K562 (cell line): Measurements from ENCODE around the gene FOXO3. TPM values are rescaled to one million over a fixed set of nuclear protein-coding genes. Genes with fewer than 3 reads are reported as not detected.

ENCODE experiments used
- ATAC-seq: fragments of 200-7000 bp; cut with Tn5 transposase; 3 replicates; pipeline ENCODE4 v1.9.1; 2020; ENCODE audit warnings: moderate library complexity
- BruUV-seq: library from RNA; stranded (reverse); fragments of 400-500 nt; replicated peaks from 2 replicates; lab custom pipeline; 2021; lab: Mats Ljungman, UMichigan
- CTCF ChIA-PET: fragments of 300-600 bp; formaldehyde crosslinking; extraction: SDS; loops from one replicate; lab custom pipeline; 2021; ENCODE audit warnings: low intra/inter-chr PET ratio; lab: Yijun Ruan, JAX
- POLR2A ChIA-PET: fragments of 300-600, 350-650 bp; sonication (Branson Sonifier 250); formaldehyde crosslinking; extraction: SDS; loops from one replicate; lab custom pipeline; 2021; ENCODE audit warnings: antibody characterized with exemption, inconsistent platforms; lab: Yijun Ruan, JAX
- DNase-seq, 4 experiments: peaks; one replicate each; pipeline versions ENCODE4 v3.0.0 to v3.0.0-alpha.2; 2011 to 2018; ENCODE audit warnings: low spot score in 3 of 4, mixed read lengths in 3 of 4; ENCODE audit errors: extremely low read depth in 1 of 4
- FAIRE-seq: peaks from 2 replicates; lab custom pipeline; 2011; peaks lifted over from hg19 to GRCh38; lab: Jason Lieb, UNC
- H2AFZ ChIP-seq: 2 replicates; pipeline ENCODE4 v1.6.0; 2011; ENCODE audit warnings: low read depth, low read length, control low read depth, inconsistent platforms
- H3K27ac ChIP-seq: fragments of 200-600 bp; 3 replicates; pipeline ENCODE4 v1.8.0; 2011; ENCODE audit warnings: low read depth, mild to moderate bottlenecking, control low read depth, inconsistent platforms, low read length, moderate library complexity, mixed read lengths; ENCODE audit errors: extremely low read depth
- H3K27me3 ChIP-seq, 2 experiments: fragments of 300-600 bp in 1 of 2; 2 replicates in 1 of 2; 3 replicates in 1 of 2; pipeline versions ENCODE4 v1.6.0 to v1.8.0; 2011; ENCODE audit warnings: inconsistent platforms in 2 of 2, low read length in 2 of 2, mild to moderate bottlenecking in 1 of 2, mixed read lengths in 1 of 2, moderate library complexity in 1 of 2; ENCODE audit not compliant: control insufficient read depth in 2 of 2, insufficient read depth in 2 of 2
- H3K36me3 ChIP-seq: fragments of 300-600 bp; 3 replicates; pipeline ENCODE4 v1.8.0; 2011; ENCODE audit warnings: mild to moderate bottlenecking, low read length, inconsistent platforms; ENCODE audit not compliant: control insufficient read depth, insufficient read depth
- H3K4me1 ChIP-seq, 2 experiments: fragments of 200-600 bp in 1 of 2; replicated peaks in 1 of 2; 2 replicates in 1 of 2; 3 replicates in 1 of 2; pipeline versions ENCODE4 v1.5.1 to v1.8.0; 2011; ENCODE audit warnings: inconsistent platforms in 2 of 2, low read length in 2 of 2, mild to moderate bottlenecking in 1 of 2, mixed read lengths in 1 of 2, moderate library complexity in 1 of 2; ENCODE audit not compliant: control insufficient read depth in 2 of 2, insufficient read depth in 2 of 2
- H3K4me2 ChIP-seq: 2 replicates; pipeline ENCODE4 v1.6.1; 2011; ENCODE audit warnings: low read length, control low read depth, inconsistent platforms, mixed read lengths; ENCODE audit not compliant: insufficient read depth
- H3K4me3 ChIP-seq: fragments of 200-600 bp; sonication (generic), shearing (Covaris generic); 2 replicates; pipeline ENCODE4 v1.5.1; 2016; ENCODE audit warnings: control low read depth, inconsistent platforms
- H3K79me2 ChIP-seq: fragments of 200-600 bp; 3 replicates; pipeline ENCODE4 v1.8.0; 2011; ENCODE audit warnings: low read length, inconsistent platforms; ENCODE audit not compliant: control insufficient read depth, insufficient read depth
- H3K9ac ChIP-seq, 2 experiments: 2 replicates each; pipeline versions ENCODE4 v1.6.0 to v1.6.1; 2011; ENCODE audit warnings: low read depth in 2 of 2, low read length in 2 of 2, control low read depth in 1 of 2, inconsistent platforms in 1 of 2, mild to moderate bottlenecking in 1 of 2, mixed read lengths in 1 of 2; ENCODE audit not compliant: insufficient read depth in 1 of 2
- H3K9me1 ChIP-seq: one replicate; pipeline ENCODE4 v1.6.0; 2011; ENCODE audit warnings: inconsistent platforms, mild to moderate bottlenecking, low read length, moderate library complexity; ENCODE audit not compliant: control insufficient read depth, insufficient read depth
- H3K9me3 ChIP-seq: replicated peaks from 2 replicates; pipeline ENCODE4 v1.5.1; 2011; ENCODE audit warnings: low read depth, low read length, inconsistent platforms; ENCODE audit not compliant: control insufficient read depth, insufficient read depth
- H4K20me1 ChIP-seq: replicated peaks from 2 replicates; pipeline ENCODE4 v1.6.1; 2011; ENCODE audit warnings: low read length, inconsistent platforms, mixed read lengths; ENCODE audit not compliant: control insufficient read depth, insufficient read depth
- CEBPB ChIP-seq: fragments of 450-650 bp; IDR thresholded peaks from 2 replicates; pipeline ENCODE4 v1.6.1; 2016; ENCODE audit warnings: missing genetic modification characterization, missing compliant biosample characterization
- KLF6 ChIP-seq: fragments of 250-450 bp; sonication (Bioruptor Pico); IDR thresholded peaks from 2 replicates; pipeline ENCODE4 v1.4.0; 2020; ENCODE audit warnings: mild to moderate bottlenecking, moderate library complexity, borderline replicate concordance
- MEIS2 ChIP-seq: fragments of 450-650 bp; IDR thresholded peaks from 2 replicates; pipeline ENCODE4 v1.6.1; 2014; ENCODE audit warnings: mild to moderate bottlenecking; ENCODE audit not compliant: partially characterized antibody
- NCOA1 ChIP-seq: fragments of 450-650 bp; IDR thresholded peaks from 2 replicates; pipeline ENCODE4 v1.6.1; 2016; ENCODE audit warnings: low read depth
- NELFE ChIP-seq: IDR thresholded peaks from 2 replicates; pipeline ENCODE4 v1.6.1; 2011; ENCODE audit warnings: mild to moderate bottlenecking; ENCODE audit not compliant: insufficient read depth, insufficient read length
- PBX2 ChIP-seq, 2 experiments: IDR thresholded peaks in 1 of 2; conservative IDR thresholded peaks in 1 of 2; 2 replicates each; pipeline ENCODE4 v1.6.1; 2016; ENCODE audit warnings: low read depth in 2 of 2, mild to moderate bottlenecking in 1 of 2, missing compliant biosample characterization in 1 of 2, missing genetic modification characterization in 1 of 2, moderate library complexity in 1 of 2
- PCBP2 ChIP-seq: fragments of 200-400 bp; formaldehyde crosslinking; IDR thresholded peaks from 2 replicates; pipeline ENCODE4 v1.6.1; 2018; ENCODE audit warnings: low read length, low read depth, mild to moderate bottlenecking, moderate library complexity; ENCODE audit not compliant: poor library complexity, severe bottlenecking
- SMAD1 ChIP-seq: fragments of 150-350 bp; IDR thresholded peaks from 2 replicates; pipeline ENCODE4 v1.6.1; 2014; ENCODE audit warnings: low read length, low read depth; ENCODE audit not compliant: partially characterized antibody
- ZBTB1 ChIP-seq: sonication (generic); formaldehyde crosslinking; IDR thresholded peaks from 2 replicates; pipeline ENCODE4 v1.8.1; 2023; ENCODE audit warnings: missing genetic modification reagents, low read depth, mild to moderate bottlenecking, borderline replicate concordance
- ZBTB5 ChIP-seq: fragments of 450-650 bp; IDR thresholded peaks from 2 replicates; pipeline ENCODE4 v1.6.1; 2017; ENCODE audit warnings: antibody characterized with exemption
- WGBS: fragments of 100-300 bp; shearing (Covaris generic); methylation state at CpG from one replicate; pipeline ENCODE4 v1.1.6; 2016; ENCODE audit warnings: low coverage, mixed read lengths; ENCODE audit not compliant: insufficient coverage; ENCODE audit errors: missing lambda C conversion rate; 5-methylcytosine and 5-hydroxymethylcytosine counted together
- in situ Hi-C: fragments of 300-500 bp; cut with MboI; formaldehyde crosslinking; loops from 4 replicates; pipeline ENCODE4 v1.15.0; 2018; ENCODE audit warnings: inconsistent platforms, mixed read lengths
- intact Hi-C: fragments of 100-400 bp; cut with micrococcal nuclease; formaldehyde crosslinking; loops from 2 replicates; pipeline ENCODE4 v1.14.2; 2022
- polyA plus RNA-seq, 8 experiments: library from polyadenylated mRNA; depleted of rRNA in 4 of 8; stranded (reverse) in 5 of 8; unstranded in 3 of 8; fragments of >200 nt; fragmentation: Nextera tagmentation in 2 of 8; fragmentation: Illumina TruSeq in 1 of 8; extraction: Ambion mirVana in 2 of 8; extraction: Trizol in 1 of 8; gene quantifications; 2 replicates each; pipeline versions ENCODE4 v1.2.1 to v1.2.3, GENCODE V29; 2011 to 2014; ENCODE audit warnings: inconsistent platforms in 1 of 8, missing spikeins in 1 of 8
- total RNA-seq, 7 experiments: library from RNA; depleted of rRNA in 6 of 7; stranded (reverse); fragments of >200 nt in 6 of 7; fragmentation: Illumina TruSeq in 2 of 7; extraction: Trizol in 2 of 7; gene quantifications; 2 replicates each; pipeline versions ENCODE4 v1.2.1 to v1.2.3, GENCODE V29; 2011 to 2021; ENCODE audit warnings: low replicate concordance in 1 of 7

Gene FOXO3
- total and polyA plus RNA-seq, 9 of the 15 experiments (the other 6 are each of a cell fraction or from before 2014, with no cell fraction given): 3.0 to 14.6 (median 6.0) TPM

GRCh38 chr6:108625581-108625980 lies 64.9 kb downstream of the FOXO3 start:
- ChIA-PET CTCF (no interaction called here), POLR2A (interaction anchor here (1.3 kb wide), 1 partner anchor 13 kb away, joined by 4 read pairs; no protein-coding TSS in a partner anchor)
- ATAC-seq (no peak), DNase-seq (no peak), FAIRE-seq (no peak)
- in situ Hi-C loops (no loop called here), intact Hi-C loops (no loop called here)
- no peak overlapping the region for H3K27ac ChIP-seq
- no peaks in the 10 kb centered on the region for H3K36me3 ChIP-seq
- TF ChIP-seq ZBTB5 (no peak), CEBPB (tag) (peak; percentile 42; the same call in 1 of the 2 replicates)
- H3K4me2 ChIP-seq: no peak overlapping the region; the same call in 1 of the 2 replicates
- H3K9me3 ChIP-seq: no peaks in the 10 kb centered on the region
- H3K4me1 ChIP-seq: peaks cover 6 to 25% of the 10 kb centered on the region in 2 experiments
- no peak overlapping the region for H3K9ac ChIP-seq
- H4K20me1 ChIP-seq: no peaks in the 10 kb centered on the region; the same call in 1 of the 2 replicates
- H3K79me2 ChIP-seq: peaks cover 7% of the 10 kb centered on the region; the same call in 1 of the 3 replicates
- no peaks in the 10 kb centered on the region for H3K9me1 ChIP-seq
- H3K4me3 ChIP-seq: no peak overlapping the region
- no peak overlapping the region for H2AFZ ChIP-seq
- no TSS peak for BruUV-seq
- H3K27me3 ChIP-seq: no peaks in the 10 kb centered on the region

GRCh38 chr6:108626777-108627176 lies 66.1 kb downstream of the FOXO3 start:
- Histone ChIP-seq H3K9ac (no peak overlapping the region), H3K36me3 (no peaks in the 10 kb centered on the region), H3K9me1 (no peaks in the 10 kb centered on the region), H3K4me2 (no peak overlapping the region), H3K27me3 (no peaks in the 10 kb centered on the region), H3K4me1 (peaks cover 6 to 37% of the 10 kb centered on the region in 2 experiments; a peak in 4 of 5 replicates), H3K27ac (no peak overlapping the region), H3K4me3 (no peak overlapping the region), H2AFZ (no peak overlapping the region), H4K20me1 (no peaks in the 10 kb centered on the region; the same call in 1 of the 2 replicates), H3K9me3 (no peaks in the 10 kb centered on the region), H3K79me2 (peaks cover 12% of the 10 kb centered on the region; the same call in 1 of the 3 replicates)
- FAIRE-seq (no peak), DNase-seq (no peak), ATAC-seq (no peak)
- 57% methylated on average over 2 of the region's 2 CpGs for WGBS
- in situ Hi-C loops: no loop called here
- intact Hi-C loops: no loop called here
- ChIA-PET POLR2A (no interaction called here), CTCF (no interaction called here)
- BruUV-seq: no TSS peak
- peak; percentile 65 for TF ChIP-seq MEIS2
- TF ChIP-seq PBX2 (CRISPR knock-in tag; IDR thresholded peaks at IDR 0.05; ENCODE audit: low read depth): no peak
- peak; percentile 76 for TF ChIP-seq PBX2 (tag; conservative IDR thresholded peaks at IDR 0.05; ENCODE audit: low read depth)
- TF ChIP-seq KLF6 (CRISPR knock-in tag): no peak
- TF ChIP-seq ZBTB1 (CRISPR knock-in tag): no peak
- TF ChIP-seq NELFE: no peak
- TF ChIP-seq NCOA1: no peak
- TF ChIP-seq SMAD1: no peak
- no peak for TF ChIP-seq PCBP2
